Measurements from ENCODE around the gene RPL10A. TPM values are rescaled to one million over a fixed set of nuclear protein-coding genes. Genes with fewer than 3 reads are reported as not detected.

The RPL10A gene
- polyA plus RNA-seq, 1 of the 3 experiments (the other 2 are of a cell fraction): 3,548 TPM

- no peak for TF ChIP-seq IRF3 (IDR thresholded peaks at IDR 0.05; ENCODE audit: low read depth, low read length)
These were observed 38.3 kb downstream of the RPL10A start (continued) for GRCh38 chr6:35506536-35506935.

- Histone ChIP-seq H3K27me3 (ENCODE audit: insufficient read depth) (no peaks in the 10 kb centered on the region), H2AFZ (ENCODE audit: low read depth) (no peak overlapping the region), H3F3A (replicated peaks; ENCODE audit: insufficient read depth) (no peaks in the 10 kb centered on the region), H3K9ac (no peak overlapping the region), H3K36me3 (replicated peaks in 1 of 2; ENCODE audit: control insufficient read depth in 1 of 2, insufficient read depth in 2 of 2, low read length in 1 of 2) (no peaks in the 10 kb centered on the region), H3K79me2 (ENCODE audit: insufficient read depth) (no peaks in the 10 kb centered on the region), H3K4me2 (no peak overlapping the region), H3K4me3 (ENCODE audit: low read depth in 2 of 2, low read length in 1 of 2) (no peak overlapping the region), H3K9me3 (no peaks in the 10 kb centered on the region), H4K20me1 (ENCODE audit: insufficient read depth) (no peaks in the 10 kb centered on the region), H3K9me2 (no peaks in the 10 kb centered on the region), H3K4me1 (ENCODE audit: control insufficient read depth in 1 of 2, insufficient read depth in 2 of 2, low read depth in 1 of 2, low read length in 1 of 2) (no peaks in the 10 kb centered on the region), H3K27ac (ENCODE audit: low read depth in 2 of 2, low read length in 1 of 2) (no peak overlapping the region)
- DNase-seq: no peak
- WGBS (ENCODE audit: low lambda C conversion rate): 94% methylated on average over 2 of the region's 2 CpGs
- CTCF ChIA-PET: interaction anchor here (0.8 to 1.6 kb wide), 2 partner anchors 10 to 15 kb away, joined by 4 to 5 read pairs; no protein-coding TSS in a partner anchor
- POLR2A ChIA-PET: no interaction called here
- TF ChIP-seq MEF2A (IDR thresholded peaks at IDR 0.05; ENCODE audit: borderline replicate concordance, low read depth): no peak
- TF ChIP-seq ZBTB33 (IDR thresholded peaks at IDR 0.05; ENCODE audit: borderline replicate concordance, low read depth): no peak
- no peak for TF ChIP-seq REST (IDR thresholded peaks at IDR 0.05; ENCODE audit: low read depth, low read length)
- TF ChIP-seq USF1 (IDR thresholded peaks at IDR 0.05; ENCODE audit: borderline replicate concordance, low read depth): no peak
- no peak for TF ChIP-seq NFIC (IDR thresholded peaks at IDR 0.05; ENCODE audit: borderline replicate concordance)
- no peak for TF ChIP-seq GATA2 (CRISPR knock-in tag; IDR thresholded peaks at IDR 0.05)
- no peak for TF ChIP-seq RCOR1 (IDR thresholded peaks at IDR 0.05; ENCODE audit: low read length)
- TF ChIP-seq NRF1 (IDR thresholded peaks at IDR 0.05; ENCODE audit: low read depth, low read length): no peak
- TF ChIP-seq CTCF (IDR thresholded peaks at IDR 0.05): no peak
- no peak for TF ChIP-seq EZH2phosphoT487 (IDR thresholded peaks at IDR 0.05; ENCODE audit: borderline replicate concordance, low read depth)
- TF ChIP-seq SMC3 (IDR thresholded peaks at IDR 0.05; ENCODE audit: low read depth, low read length): no peak
- TF ChIP-seq JUND (IDR thresholded peaks at IDR 0.05): no peak
- TF ChIP-seq MXI1 (IDR thresholded peaks at IDR 0.05; ENCODE audit: low read depth, low read length): no peak
- TF ChIP-seq USF2 (IDR thresholded peaks at IDR 0.05; ENCODE audit: borderline replicate concordance, low read depth, low read length): no peak
- TF ChIP-seq CHD2 (IDR thresholded peaks at IDR 0.05; ENCODE audit: low read length, partially characterized antibody): no peak
- no peak for TF ChIP-seq RXRA (IDR thresholded peaks at IDR 0.05; ENCODE audit: borderline replicate concordance, low read depth)
- TF ChIP-seq FOXJ3 (CRISPR knock-in tag; IDR thresholded peaks at IDR 0.05): no peak
- TF ChIP-seq PBX3 (IDR thresholded peaks at IDR 0.05): no peak
These were observed 39.0 kb downstream of the RPL10A start for GRCh38 chr6:35507221-35507620.

Measured in SK-N-SH (cell line).